HG03460 (cell line): ENCODE results near the gene MRPS15.

Experiments
- ATAC-seq: cut with Tn5 transposase; IDR thresholded peaks from one replicate; pipeline ENCODE4 v1.9.1; 2021; ENCODE audit not compliant: unreplicated experiment

The MRPS15 gene

GRCh38 chr1:36425791-36426190 lies 38.4 kb downstream of the MRPS15 start:
- ATAC-seq: no peak

GRCh38 chr1:36421649-36422048 lies 42.5 kb downstream of the MRPS15 start:
- no peak for ATAC-seq

GRCh38 chr1:36420836-36421317 lies 43.3 kb downstream of the MRPS15 start:
- ATAC-seq: no peak

GRCh38 chr1:36420409-36420808 lies 43.8 kb downstream of the MRPS15 start:
- ATAC-seq: no peak

GRCh38 chr1:36419569-36419968 lies 44.6 kb downstream of the MRPS15 start:
- no peak for ATAC-seq

- ATAC-seq: no peak
Measured at GRCh38 chr1:36419140-36419539, 45.0 kb downstream of the MRPS15 start.

- no peak for ATAC-seq
Measured at GRCh38 chr1:36417931-36418330, 46.3 kb downstream of the MRPS15 start.

- no peak for ATAC-seq
Measured at GRCh38 chr1:36415661-36416326, 48.4 kb downstream of the MRPS15 start.

- ATAC-seq: no peak
Measured at GRCh38 chr1:36414384-36414783, 49.8 kb downstream of the MRPS15 start.

- no peak for ATAC-seq
Measured at GRCh38 chr1:36411674-36412648, 52.2 kb downstream of the MRPS15 start.

- no peak for ATAC-seq
Measured at GRCh38 chr1:36408479-36408878, 55.7 kb downstream of the MRPS15 start.

- ATAC-seq: no peak
Measured at GRCh38 chr1:36406440-36406839, 57.7 kb downstream of the MRPS15 start.
